Measurements from ENCODE around the gene SEMA4F.

DNA sequence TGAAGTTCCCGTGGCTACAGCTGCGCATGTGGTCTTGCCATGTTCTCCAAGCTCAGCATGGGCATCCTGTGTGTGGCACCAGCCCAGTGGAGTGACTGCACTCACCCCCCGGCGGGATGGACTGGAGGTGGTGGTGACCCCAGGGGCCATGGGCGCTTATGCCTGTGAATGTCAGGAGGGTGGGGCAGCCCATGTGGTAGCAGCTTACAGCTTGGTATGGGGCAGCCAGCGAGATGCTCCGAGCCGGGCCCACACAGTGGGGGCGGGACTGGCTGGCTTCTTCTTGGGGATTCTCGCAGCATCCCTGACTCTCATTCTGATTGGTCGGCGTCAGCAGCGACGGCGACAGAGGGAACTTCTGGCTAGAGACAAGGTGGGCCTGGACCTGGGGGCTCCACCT is 25.6 kb downstream of the SEMA4F start:
- TF ChIP-seq, protein P1, sequence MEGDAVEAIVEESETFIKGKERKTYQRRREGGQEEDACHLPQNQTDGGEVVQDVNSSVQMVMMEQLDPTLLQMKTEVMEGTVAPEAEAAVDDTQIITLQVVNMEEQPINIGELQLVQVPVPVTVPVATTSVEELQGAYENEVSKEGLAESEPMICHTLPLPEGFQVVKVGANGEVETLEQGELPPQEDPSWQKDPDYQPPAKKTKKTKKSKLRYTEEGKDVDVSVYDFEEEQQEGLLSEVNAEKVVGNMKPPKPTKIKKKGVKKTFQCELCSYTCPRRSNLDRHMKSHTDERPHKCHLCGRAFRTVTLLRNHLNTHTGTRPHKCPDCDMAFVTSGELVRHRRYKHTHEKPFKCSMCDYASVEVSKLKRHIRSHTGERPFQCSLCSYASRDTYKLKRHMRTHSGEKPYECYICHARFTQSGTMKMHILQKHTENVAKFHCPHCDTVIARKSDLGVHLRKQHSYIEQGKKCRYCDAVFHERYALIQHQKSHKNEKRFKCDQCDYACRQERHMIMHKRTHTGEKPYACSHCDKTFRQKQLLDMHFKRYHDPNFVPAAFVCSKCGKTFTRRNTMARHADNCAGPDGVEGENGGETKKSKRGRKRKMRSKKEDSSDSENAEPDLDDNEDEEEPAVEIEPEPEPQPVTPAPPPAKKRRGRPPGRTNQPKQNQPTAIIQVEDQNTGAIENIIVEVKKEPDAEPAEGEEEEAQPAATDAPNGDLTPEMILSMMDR (IDR thresholded peaks at IDR 0.05) = no peak
- TF ChIP-seq POLR2A (IDR thresholded peaks at IDR 0.05) = no peak
